ENCODE measurements around the gene ZNF420.
"Not testable (repeated sequence)": the region's sequence is repeated elsewhere in the genome, so short reads cannot be mapped to it uniquely, and the experiment has no call there.

ZNF420 gene

DNA sequence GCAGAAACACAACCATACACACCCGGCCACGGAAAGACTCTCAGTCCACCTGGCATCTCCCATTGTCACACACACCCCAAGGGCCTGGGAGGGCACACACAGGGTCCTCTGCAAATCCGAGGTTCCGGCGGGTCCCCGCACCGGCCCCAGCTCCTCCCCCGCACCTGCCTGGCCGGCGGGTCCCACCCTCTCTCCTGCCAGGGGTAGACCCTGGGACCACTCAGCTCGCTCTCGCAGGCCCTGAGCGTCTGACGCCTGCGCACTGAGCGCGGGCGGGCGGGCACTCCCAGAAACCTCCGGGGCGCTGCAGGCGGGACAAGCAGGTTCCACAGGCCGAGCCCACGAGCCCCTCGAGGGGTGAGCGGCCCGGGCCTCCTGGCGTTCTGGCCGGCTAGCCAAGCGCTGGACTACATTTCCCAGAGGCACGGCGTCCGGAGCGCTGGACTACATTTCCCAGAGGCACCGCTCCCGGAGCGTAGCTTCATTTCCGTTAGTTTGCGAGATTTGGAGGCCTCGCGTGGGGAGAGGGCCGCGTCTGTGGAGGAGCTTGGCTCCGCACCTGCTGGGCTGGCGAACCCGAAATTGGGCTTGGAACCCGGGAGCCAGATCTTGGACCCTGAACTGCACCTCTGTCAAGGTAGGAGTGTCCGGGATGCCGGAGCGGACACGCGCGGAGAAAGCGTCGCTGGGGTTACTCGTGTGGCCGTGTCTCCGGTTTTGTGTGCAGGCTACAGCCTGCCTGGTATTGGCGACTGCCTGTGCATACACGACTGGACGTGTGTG, at the start of gene ZNF420:
Gene ZNF420 (plus strand): TSS at position 500 of the 783 bp plus-strand sequence. CDS start 10,686 bp downstream, outside the sequence.
- peak; percentile 97 to 98 for DNase-seq

DNA sequence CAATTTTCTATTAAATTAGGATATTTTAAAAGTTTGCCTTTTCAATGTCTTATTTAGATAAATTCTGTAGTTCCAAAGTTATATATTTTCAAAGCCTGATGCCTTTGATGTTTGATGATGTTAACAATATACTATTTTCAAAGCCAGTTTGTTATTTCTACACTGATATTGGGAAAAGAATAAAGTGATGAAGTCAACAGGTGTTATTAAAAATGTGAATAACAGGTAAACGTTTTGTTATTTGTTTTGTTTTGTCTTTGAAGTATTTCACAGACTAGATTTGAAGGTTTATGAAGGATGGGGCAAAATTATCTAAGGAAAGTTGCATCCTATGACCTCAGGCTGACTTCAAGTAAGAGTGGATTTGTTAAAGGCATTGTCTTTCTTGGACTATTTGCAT, 33.1 kb upstream of the ZNF420 start:
- no peak for DNase-seq

- no peak for DNase-seq
These were observed 22.9 kb upstream of the ZNF420 start for GRCh38 chr19:37055330-37055729.

GRCh38 chr19:37056776-37057175, 21.5 kb upstream of the ZNF420 start:
- no peak for DNase-seq

DNA sequence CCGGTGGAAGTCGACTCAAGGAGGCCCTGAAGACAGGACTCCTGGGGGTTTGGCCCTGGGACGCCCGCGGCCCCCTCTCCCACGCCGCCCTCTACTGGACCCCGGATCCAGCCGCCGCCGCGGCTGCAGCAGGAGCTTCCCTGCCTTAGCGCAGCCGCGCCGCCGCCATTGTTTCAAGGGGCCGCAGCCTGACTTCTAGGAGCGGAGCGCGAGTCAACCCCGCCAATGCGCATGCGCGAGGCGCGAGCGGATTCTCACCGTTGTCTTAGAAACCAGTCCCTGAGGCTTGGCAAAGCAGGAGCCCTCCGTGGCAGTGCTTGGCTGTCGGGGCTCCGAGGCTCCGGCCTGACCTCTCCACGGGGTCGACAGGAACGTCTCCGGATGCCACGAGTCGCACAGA, 19.1 kb upstream of the ZNF420 start:
- DNase-seq, result no peak

GRCh38 chr19:37064886-37065285, 13.3 kb upstream of the ZNF420 start:
- DNase-seq, result not testable (repeated sequence)

DNA sequence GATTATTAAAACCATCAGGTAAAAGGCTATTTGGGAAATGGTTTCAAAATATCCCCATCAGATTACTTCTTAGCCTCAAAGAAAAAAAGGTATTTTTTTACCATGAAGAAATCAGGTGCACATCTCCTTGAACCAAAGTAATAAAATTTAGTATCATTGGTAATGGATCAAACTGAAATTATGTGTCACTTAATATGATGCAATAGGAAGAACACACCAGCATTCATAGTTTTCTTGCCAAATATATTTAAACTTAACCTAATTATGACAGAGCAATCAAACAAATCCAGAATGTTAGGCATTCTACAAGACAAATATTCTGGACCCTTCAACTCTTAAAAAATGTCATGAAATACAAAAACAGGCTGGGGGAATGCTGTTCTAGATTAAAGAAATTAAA, 4.1 kb upstream of the ZNF420 start:
- no peak for DNase-seq

GRCh38 chr19:37074819-37075362, 3.3 kb upstream of the ZNF420 start:
- no peak for DNase-seq

- DNase-seq, result not testable (repeated sequence)
These were observed 1.7 kb upstream of the ZNF420 start for GRCh38 chr19:37076524-37076923.

GRCh38 chr19:37077501-37077933, 716 bp upstream of the ZNF420 start:
- DNase-seq, result no peak

GRCh38 chr19:37078717-37079032, 442 bp downstream of the ZNF420 start:
- DNase-seq, result no peak

GRCh38 chr19:37079238-37079637, 1.0 kb downstream of the ZNF420 start:
- no peak for DNase-seq

DNA sequence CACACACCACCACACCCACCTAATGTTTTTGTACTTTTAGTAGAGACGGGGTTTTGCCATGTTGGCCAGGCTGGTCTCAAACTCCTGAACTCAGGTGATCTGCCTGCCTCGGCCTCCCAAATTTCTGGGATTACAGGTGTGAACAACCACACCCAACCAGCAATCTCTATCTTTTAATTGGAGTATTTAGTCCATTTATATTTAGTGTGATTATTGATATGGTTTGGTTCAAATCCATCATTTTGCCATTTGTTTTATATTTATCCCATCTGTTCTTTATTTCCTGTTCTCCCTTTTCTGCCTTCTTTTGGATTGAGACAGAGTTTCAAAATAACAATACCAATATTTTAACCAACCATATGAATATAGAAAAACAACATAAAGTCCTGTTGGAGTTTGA, 4.1 kb downstream of the ZNF420 start:
- DNase-seq, result no peak

DNA sequence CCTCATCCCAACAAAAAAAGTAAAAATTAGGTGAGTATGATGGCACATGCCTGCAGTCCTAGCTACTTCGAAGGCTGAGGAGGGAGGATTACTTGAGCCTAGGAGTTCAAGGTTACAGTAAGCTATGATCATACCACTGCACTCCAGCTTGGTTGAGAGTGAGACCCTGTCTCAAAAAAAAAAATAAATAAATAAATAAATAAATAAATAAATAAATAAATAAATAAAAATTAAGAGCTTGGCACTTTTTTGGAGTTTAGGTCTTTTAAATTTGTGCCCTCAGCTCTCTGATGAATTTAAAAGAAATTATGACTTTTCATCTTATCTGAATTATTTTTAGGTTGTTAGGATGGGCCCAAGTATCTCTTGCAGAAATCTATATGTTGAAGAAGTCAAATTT, 8.9 kb downstream of the ZNF420 start:
- no peak for DNase-seq

DNA sequence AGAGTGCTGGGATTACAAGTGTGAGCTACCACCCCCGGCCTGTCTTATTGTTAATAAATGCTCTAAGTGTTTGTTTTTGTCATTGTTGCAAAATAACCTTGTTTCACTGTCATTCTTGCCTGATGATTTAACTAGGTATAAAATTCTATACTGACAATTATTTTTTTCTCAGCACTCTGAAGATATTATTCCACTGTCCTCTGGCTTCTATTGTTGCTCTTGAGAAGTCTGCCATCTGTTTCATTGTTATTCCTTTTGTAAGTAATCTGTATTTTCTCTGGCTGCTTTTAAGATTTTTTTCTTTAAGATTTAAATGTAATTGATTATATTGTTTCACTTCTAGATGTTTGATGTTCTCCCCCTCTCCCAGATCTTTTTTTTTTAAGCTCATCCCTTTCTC, 17.6 kb downstream of the ZNF420 start:
- DNase-seq, result no peak

DNA sequence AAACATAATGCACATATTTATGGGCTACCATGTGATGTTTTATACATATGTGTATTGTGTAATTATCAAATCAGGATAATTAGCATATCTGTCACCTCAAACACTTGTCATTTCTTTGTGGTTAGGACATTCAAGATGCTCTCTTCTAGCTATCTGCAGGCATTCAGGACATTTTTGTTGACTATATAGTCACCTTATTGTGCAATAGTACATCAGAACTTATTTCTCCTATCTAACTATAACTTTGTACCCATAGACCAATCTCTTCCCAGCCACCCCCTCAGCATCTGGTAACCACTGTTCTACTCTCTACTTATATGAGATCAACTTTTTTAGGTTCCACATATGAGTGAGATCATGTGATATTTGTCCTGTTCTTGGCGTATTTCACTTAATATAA, 20.3 kb downstream of the ZNF420 start:
- no peak for DNase-seq

DNA sequence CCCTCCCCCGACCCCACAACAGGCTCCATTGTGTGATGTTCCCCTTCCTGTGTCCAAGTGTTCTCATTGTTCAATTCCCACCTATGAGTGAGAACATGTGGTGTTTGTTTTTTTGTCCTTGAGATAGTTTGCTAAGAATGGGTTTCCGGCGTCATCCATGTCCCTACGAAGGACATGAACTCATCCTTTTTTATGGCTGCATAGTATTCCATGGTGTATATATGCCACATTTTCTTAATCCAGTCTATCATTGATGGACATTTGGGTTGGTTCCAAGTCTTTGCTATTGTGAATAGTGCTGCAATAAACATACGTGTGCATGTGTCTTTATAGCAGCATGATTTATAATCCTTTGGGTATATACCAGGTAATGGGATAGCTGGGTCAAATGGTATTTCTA, 25.9 kb downstream of the ZNF420 start:
- not testable (repeated sequence) for DNase-seq

DNA sequence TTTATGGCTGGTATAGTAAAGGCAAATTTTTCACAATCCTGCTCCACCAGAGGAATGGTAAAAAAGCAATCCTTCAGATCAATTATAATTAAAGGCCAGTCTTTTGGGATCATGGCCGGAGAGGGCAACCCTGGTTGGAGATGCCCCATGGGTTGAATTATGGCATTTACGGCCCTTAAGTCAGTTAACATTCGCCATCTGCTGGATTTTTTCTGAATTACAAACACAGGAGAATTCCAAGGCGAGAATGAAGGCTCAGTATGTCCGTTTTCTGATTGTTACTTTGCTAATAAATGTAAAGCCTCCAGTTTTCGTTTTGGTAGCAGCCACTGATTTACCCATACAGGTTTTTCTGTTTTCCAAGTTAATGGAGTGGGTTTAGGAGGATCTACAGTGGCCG, 33.5 kb downstream of the ZNF420 start:
- not testable (repeated sequence) for DNase-seq

GRCh38 chr19:37114001-37114400, 35.8 kb downstream of the ZNF420 start:
- DNase-seq, result no peak

DNA sequence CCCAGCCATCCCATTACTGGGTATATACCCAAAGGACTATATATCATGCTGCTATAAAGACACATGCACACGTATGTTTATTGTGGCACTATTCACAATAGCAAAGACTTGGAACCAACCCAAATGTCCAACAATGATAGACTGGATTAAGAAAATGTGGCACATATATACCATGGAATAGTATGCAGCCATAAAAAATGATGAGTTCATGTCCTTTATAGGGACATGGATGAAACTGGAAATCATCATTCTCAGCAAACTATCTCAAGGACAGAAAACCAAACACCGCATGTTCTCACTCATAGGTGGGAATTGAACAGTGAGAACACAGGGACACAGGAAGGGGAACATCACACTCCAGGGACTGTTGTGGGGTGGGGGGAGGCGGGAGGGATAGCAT, 43.9 kb downstream of the ZNF420 start:
- DNase-seq, result not testable (repeated sequence)

DNA sequence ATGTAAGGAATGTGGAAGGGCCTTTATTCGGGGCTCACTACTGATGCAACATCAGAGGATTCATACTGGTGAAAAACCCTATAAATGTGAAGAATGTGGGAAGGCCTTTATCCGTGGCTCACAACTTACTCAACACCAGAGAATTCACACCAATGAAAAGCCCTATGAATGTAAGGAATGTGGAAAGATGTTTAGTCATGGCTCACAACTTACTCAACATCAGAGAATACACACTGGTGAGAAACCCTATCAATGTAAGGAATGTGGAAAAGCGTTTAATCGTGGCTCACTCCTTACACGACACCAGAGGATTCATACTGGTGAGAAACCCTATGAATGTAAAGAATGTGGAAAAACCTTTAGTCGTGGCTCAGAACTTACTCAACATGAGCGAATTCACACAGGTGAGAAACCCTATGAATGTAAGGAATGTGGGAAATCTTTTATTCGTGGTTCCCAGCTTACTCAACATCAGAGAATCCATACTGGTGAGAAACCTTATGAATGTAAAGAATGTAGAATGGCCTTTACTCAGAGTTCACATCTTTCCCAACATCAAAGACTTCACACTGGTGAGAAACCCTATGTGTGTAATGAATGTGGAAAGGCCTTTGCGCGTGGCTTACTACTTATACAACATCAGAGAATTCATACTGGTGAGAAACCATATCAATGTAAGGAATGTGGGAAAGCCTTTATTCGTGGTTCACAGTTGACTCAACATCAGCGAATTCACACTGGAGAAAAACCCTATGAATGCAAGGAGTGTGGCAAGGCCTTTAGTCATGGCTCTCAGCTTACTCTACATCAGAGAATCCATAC, 50.0 kb downstream of the ZNF420 start:
- DNase-seq, result no peak

DNA sequence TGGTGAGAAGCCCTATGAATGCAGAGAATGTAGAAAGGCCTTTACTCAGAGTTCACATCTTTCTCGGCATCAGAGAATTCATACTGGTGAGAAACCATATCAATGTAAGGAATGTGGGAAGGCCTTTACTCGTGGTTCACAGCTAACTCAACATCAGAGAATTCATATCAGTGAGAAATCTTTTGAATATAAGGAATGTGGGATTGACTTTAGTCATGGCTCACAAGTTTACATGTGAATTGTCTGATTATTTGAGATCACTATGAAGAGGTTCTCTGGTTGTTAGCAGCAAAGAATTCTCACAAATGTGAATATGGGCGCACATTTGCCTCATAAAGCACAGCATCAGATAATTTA, 50.6 kb downstream of the ZNF420 start:
- DNase-seq, result no peak

DNA sequence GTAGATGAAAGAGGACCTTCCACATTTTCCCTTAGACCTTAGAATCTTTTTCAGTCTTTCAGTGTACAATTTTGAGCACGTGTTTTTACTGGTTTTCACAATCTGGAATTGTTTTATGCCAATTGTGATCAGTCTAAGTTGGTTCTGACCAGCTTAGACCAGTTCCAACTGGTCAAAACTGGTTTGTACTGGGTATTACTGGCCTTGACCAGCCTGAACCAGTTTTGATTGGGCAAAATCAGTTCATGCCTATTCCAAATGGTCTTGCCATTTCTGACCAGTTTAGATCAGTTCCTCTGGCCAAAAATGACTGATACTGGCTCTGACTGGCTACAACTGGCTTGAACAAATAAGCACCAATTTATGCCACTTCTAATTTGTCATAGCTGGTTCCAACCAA, 57.9 kb downstream of the ZNF420 start:
- no peak for DNase-seq

- DNase-seq, result no peak
These were observed 70.0 kb downstream of the ZNF420 start for GRCh38 chr19:37148214-37148613.
